OCI-LY1 (cell line): ENCODE results near the gene DHX29.
A peak's percentile ranks its signal among the peaks of the same experiment; 100 is the strongest.

Source experiments
- H2AFZ ChIP-seq: fragments of 200-600 bp; sonication (generic), shearing (Covaris generic); 2 replicates; pipeline ENCODE4 v1.6.0; 2014; ENCODE audit warnings: antibody characterized with exemption, mild to moderate bottlenecking, low read length
- H3F3A ChIP-seq: fragments of 200-600 bp; sonication (generic), shearing (Covaris generic); 2 replicates; pipeline ENCODE4 v1.6.0; 2014; ENCODE audit warnings: mild to moderate bottlenecking, antibody characterized with exemption, low read length, moderate library complexity; ENCODE audit not compliant: insufficient read depth
- H3K27ac ChIP-seq: fragments of 200-600 bp; sonication (generic); 2 replicates; pipeline ENCODE4 v1.5.1; 2014; ENCODE audit warnings: low read length, mixed run types, mild to moderate bottlenecking, low read depth; ENCODE audit not compliant: poor library complexity, severe bottlenecking
- H3K27me3 ChIP-seq: fragments of 200-600 bp; sonication (generic); 2 replicates; pipeline ENCODE4 v1.6.0; 2014; ENCODE audit warnings: antibody characterized with exemption, mild to moderate bottlenecking, low read length, moderate library complexity; ENCODE audit not compliant: insufficient read depth
- H3K36me3 ChIP-seq: fragments of 200-600 bp; sonication (generic); 2 replicates; pipeline ENCODE4 v1.6.1; 2014; ENCODE audit warnings: mild to moderate bottlenecking, antibody characterized with exemption, low read length, moderate library complexity, mixed read lengths; ENCODE audit not compliant: insufficient read depth
- H3K4me1 ChIP-seq: fragments of 200-600 bp; sonication (generic); 2 replicates; pipeline ENCODE4 v1.5.1; 2014; ENCODE audit warnings: mild to moderate bottlenecking, low read length, moderate library complexity; ENCODE audit not compliant: insufficient read depth, severe bottlenecking
- H3K4me2 ChIP-seq: fragments of 200-600 bp; sonication (generic), shearing (Covaris generic); 2 replicates; pipeline ENCODE4 v1.6.1; 2014; ENCODE audit warnings: low read length
- H3K4me3 ChIP-seq: fragments of 200-600 bp; sonication (generic); 2 replicates; pipeline ENCODE4 v1.5.1; 2014; ENCODE audit warnings: low read length, low read depth, mild to moderate bottlenecking, mixed read lengths; ENCODE audit not compliant: poor library complexity, severe bottlenecking
- H3K79me2 ChIP-seq: fragments of 200-600 bp; shearing (Covaris generic); 2 replicates; pipeline ENCODE4 v1.6.1; 2016; ENCODE audit warnings: mixed run types, low read length, mixed read lengths; ENCODE audit not compliant: insufficient read depth
- H3K9ac ChIP-seq: fragments of 200-600 bp; sonication (generic), shearing (Covaris generic); 2 replicates; pipeline ENCODE4 v1.6.1; 2014; ENCODE audit warnings: mild to moderate bottlenecking, low read length, mixed read lengths
- H3K9me2 ChIP-seq: fragments of 200-600 bp; sonication (generic), shearing (Covaris generic); 2 replicates; pipeline ENCODE4 v1.6.1; 2014; ENCODE audit warnings: low read depth, mild to moderate bottlenecking, low read length, mixed read lengths
- H3K9me3 ChIP-seq: fragments of 200-600 bp; shearing (Covaris generic); 2 replicates; pipeline ENCODE4 v1.6.1; 2014; ENCODE audit warnings: low read length, mixed read lengths
- H4K20me1 ChIP-seq: fragments of 200-600 bp; sonication (generic), shearing (Covaris generic); 2 replicates; pipeline ENCODE4 v1.6.0; 2016; ENCODE audit warnings: mild to moderate bottlenecking, low read length; ENCODE audit not compliant: insufficient read depth
- EZH2 ChIP-seq: fragments of 200-600 bp; sonication (generic), shearing (Covaris generic); IDR thresholded peaks from 2 replicates; pipeline ENCODE4 v1.8.0; 2017; ENCODE audit warnings: borderline replicate concordance, mixed run types, mild to moderate bottlenecking, antibody characterized with exemption, low read length, moderate library complexity, mixed read lengths
- TF ChIP-seq, protein P1 (sequence below): fragments of 200-600 bp; sonication (generic), shearing (Covaris generic); IDR thresholded peaks from 2 replicates; pipeline ENCODE4 v1.5.1; 2017; ENCODE audit warnings: mild to moderate bottlenecking, antibody characterized with exemption, low read length, moderate library complexity, mixed read lengths

The DHX29 gene

DNA sequence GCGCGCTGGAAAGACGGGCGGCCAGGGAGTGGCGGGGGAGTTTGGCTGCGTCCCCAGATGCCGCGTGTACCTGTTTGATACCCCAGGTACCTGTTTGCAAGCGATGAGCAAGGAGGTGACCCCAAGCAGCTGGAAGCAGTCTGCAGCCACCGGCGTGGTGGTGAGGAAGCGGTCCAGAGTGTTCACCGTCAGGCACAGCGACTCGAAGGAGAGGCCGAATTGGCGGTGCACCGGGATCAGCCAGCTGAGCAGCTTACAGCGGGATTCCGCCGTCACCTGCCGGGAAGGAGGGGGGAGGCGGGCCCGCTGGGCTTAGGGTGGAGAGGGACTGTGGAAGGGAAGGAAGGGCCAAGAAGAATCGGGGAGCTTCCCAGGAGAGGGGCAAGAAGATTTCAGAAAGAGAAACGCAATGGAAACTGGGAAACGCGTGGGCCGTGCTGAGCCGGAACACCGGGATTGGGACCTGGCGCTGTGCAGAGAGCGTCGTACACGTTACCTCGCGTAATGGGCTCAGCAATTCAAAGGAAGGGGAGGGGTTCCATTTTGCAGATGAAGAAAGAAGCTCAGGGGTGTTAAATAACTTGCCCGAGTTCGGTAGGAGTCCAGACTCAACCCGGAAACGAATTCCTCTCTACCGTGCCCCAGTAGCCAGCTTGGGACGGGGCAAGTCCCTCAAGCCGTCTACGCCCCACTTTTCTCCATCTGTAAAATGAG is 75.1 kb downstream of the DHX29 start:
- Histone ChIP-seq H3K4me2 (peak overlapping the region; percentile 79), H3K36me3 (no peaks in the 10 kb centered on the region), H2AFZ (no peak overlapping the region), H3K4me3 (peak overlapping the region; percentile 65), H3K27ac (no peak overlapping the region), H3F3A (no peaks in the 10 kb centered on the region), H3K27me3 (0 out of 2 replicates have a peak, but pooled peaks cover 6% of the 10 kb centered on the region), H3K9ac (peak overlapping the region; percentile 33; the same call in 1 of the 2 replicates), H3K79me2 (no peaks in the 10 kb centered on the region), H3K9me3 (no peaks in the 10 kb centered on the region), H3K9me2 (no peaks in the 10 kb centered on the region), H3K4me1 (peaks cover 34% of the 10 kb centered on the region), H4K20me1 (no peaks in the 10 kb centered on the region)
- no peak for TF ChIP-seq EZH2
- TF ChIP-seq, protein P1, sequence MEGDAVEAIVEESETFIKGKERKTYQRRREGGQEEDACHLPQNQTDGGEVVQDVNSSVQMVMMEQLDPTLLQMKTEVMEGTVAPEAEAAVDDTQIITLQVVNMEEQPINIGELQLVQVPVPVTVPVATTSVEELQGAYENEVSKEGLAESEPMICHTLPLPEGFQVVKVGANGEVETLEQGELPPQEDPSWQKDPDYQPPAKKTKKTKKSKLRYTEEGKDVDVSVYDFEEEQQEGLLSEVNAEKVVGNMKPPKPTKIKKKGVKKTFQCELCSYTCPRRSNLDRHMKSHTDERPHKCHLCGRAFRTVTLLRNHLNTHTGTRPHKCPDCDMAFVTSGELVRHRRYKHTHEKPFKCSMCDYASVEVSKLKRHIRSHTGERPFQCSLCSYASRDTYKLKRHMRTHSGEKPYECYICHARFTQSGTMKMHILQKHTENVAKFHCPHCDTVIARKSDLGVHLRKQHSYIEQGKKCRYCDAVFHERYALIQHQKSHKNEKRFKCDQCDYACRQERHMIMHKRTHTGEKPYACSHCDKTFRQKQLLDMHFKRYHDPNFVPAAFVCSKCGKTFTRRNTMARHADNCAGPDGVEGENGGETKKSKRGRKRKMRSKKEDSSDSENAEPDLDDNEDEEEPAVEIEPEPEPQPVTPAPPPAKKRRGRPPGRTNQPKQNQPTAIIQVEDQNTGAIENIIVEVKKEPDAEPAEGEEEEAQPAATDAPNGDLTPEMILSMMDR = no peak

DNA sequence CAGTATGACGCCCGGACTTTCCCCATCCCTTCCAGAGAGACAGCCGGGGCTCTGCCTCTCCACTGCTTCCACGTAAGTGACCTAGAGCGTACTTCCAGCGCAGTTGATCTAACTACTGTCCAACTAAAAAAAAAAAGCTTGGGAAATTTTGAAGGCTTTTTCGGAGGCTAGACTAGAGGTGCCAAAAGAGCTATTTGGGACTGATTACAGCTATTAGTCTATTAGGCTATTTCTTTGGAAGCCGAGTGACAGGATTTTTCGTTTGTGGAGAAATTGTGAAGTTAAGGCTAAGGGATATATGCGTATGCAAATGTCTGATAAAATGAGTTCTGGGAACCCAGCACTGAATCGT is 75.6 kb downstream of the DHX29 start:
- Histone ChIP-seq H3K4me2 (peak overlapping the region; percentile 79), H3K9me2 (no peaks in the 10 kb centered on the region), H3K27ac (no peak overlapping the region), H3K27me3 (0 out of 2 replicates have a peak, but pooled peaks cover 6% of the 10 kb centered on the region), H3K9me3 (no peaks in the 10 kb centered on the region), H3K4me3 (peak overlapping the region; percentile 65), H3K4me1 (peaks cover 38% of the 10 kb centered on the region), H3K36me3 (no peaks in the 10 kb centered on the region), H3K79me2 (no peaks in the 10 kb centered on the region), H4K20me1 (no peaks in the 10 kb centered on the region), H3K9ac (no peak overlapping the region), H2AFZ (no peak overlapping the region), H3F3A (no peaks in the 10 kb centered on the region)
- no peak for TF ChIP-seq EZH2
- TF ChIP-seq, protein P1 = no peak

DNA sequence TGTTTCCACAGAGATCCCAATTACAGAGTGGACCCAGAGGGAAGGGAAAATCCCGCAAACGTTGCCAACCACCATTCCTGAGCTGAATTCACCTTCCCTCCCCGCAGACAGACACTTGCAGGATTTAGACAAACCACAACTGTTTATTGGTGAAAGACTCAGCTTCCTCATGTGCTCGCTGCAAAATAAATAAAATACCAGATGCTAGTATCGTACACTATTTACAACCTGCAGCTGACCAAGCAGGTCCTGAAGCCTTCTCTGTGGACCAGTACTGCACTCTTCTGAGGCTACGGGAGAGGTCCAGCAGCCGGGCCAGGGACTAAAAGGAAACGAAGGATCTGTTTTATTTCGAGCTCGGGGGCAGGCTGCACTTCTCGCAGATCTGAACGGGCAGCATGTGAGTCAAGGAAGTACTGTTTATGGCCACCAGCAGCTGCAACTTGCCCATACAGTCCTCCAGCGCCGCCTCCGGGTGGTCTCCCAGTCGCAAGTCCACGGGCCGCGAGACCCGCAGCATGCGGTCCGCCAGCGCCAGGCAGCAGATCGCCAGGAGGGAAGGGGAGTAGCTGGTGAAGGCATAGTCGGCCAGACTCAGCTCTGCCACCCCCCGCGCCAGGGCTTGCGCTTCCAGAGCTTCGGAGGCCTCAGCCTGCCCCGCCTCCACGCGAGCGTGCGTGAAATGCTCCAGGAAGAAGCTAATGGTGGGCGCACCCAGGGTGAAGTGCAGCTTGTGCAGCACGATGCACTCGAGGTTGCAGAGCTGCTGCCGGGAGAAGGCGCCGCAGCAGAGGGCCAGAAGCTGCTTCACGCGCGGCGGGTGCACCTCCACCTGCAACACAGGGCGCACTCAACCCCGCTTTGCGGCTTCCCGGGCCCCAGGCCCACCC is 76.2 kb downstream of the DHX29 start:
- H3K27ac ChIP-seq = no peak overlapping the region
- H3K4me1 ChIP-seq = peaks cover 41% of the 10 kb centered on the region
- peak overlapping the region; percentile 65 for H3K4me3 ChIP-seq
- H3K4me2 ChIP-seq = peak overlapping the region; percentile 79
- H3K9me3 ChIP-seq = no peaks in the 10 kb centered on the region
- 0 out of 2 replicates have a peak, but pooled peaks cover 6% of the 10 kb centered on the region for H3K27me3 ChIP-seq
- no peaks in the 10 kb centered on the region for H3F3A ChIP-seq
- no peaks in the 10 kb centered on the region for H3K79me2 ChIP-seq
- no peak overlapping the region for H3K9ac ChIP-seq
- no peak overlapping the region for H2AFZ ChIP-seq
- H4K20me1 ChIP-seq = no peaks in the 10 kb centered on the region
- no peaks in the 10 kb centered on the region for H3K9me2 ChIP-seq
- TF ChIP-seq, protein P1 = no peak; the same call in 1 of the 2 replicates
- no peak for TF ChIP-seq EZH2
- H3K36me3 ChIP-seq = no peaks in the 10 kb centered on the region
